CD4-positive, alpha-beta T cell treated with Interleukin-12 subunit alpha and Interleukin-12 subunit beta, for 1 hour (primary cell): ENCODE data around the gene UGGT1.
"Not testable (repeated sequence)": the region's sequence is repeated elsewhere in the genome, so short reads cannot be mapped to it uniquely, and the experiment has no call there.

Experiments
- DNase-seq: peaks from one replicate; pipeline ENCODE4 v3.0.0-alpha.2; 2020

The UGGT1 gene

DNA sequence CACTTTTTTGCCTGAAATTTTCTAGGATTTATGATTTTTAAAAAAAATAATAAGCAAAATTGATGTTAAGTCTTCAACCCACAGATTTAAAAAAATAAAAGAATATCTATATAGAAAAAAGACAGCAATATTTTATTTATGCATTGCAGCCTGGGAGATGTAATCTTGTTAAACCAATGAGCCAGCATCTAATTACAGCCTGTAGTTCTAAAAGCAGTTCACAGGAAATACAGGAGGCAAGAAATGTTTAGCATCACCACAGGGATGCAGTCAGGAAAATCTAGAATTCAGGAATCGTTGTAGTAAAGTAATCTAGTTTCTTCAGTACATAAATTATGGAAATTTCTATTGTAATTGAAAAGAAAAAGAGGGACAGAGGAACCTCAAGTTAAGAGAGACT is 17.2 kb downstream of the UGGT1 start:
- DNase-seq: no peak

DNA sequence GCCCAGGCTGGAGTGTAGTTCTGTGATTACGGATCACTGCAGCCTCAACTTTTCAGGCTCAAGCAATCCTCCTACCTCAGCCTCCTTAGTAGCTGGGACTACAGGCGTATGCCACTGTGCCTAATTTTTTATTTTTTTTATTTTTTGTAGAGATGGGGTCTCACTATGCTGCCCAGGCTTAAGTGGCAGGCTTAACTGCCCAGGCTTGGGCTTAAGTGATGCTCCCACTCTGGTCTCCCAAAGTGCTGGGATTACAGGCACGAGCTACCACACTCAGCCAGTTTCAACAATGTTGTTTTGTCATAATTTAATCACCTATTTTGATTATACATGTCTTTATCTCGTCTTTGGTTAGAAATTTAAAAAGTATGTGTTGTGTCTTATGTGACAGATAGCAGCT is 18.2 kb downstream of the UGGT1 start:
- no peak for DNase-seq

DNA sequence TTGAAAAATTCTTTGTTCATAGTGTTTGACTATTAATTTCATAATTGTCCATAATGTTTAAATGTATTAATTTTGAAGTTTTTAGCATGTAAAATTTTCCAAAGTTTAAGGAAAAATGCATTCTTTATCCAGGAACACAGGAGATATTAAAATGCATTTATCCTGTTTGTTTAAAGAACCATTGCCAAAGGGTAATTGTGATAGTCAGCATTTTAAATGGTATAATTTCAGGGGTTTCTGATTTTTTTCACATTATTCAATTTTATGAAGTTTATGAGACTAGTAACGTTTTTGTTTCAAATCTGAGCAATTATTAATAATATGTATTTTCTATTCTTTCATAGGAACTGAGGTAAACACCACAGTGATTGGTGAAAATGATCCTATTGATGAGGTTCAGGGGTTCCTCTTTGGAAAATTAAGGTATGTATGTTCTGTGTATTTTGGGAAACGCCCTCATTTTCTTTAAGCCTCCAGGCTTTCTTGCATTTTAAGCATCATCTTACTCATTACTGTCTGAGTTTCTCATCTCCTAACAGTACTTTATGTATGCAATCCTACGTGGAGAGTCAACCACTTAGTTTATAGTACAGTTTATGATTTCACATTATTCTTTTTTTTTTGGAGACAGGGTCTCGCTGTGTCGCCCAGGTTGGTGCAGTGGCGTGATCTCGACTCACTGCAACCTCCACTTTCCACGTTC is 25.1 kb downstream of the UGGT1 start:
- no peak for DNase-seq

DNA sequence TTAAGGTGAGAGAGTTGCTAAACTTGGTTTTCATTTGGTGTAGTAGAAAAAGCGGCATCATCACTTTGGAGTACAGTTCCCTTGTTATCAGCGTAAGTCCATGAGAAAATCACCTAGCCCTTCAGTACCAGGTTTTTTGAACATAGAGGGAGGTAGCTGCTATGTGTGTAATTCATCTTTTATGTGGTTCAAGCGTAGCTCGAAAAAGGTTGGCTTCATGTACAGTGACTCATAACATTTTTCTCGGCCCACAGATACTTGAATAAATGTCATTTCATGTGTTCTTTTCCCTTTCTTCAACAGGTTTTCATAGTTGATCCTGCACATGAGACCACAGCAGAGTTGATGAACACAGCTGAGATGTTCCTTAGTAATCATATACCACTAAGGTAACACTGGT is 43.6 kb downstream of the UGGT1 start:
- no peak for DNase-seq

GRCh38 chr2:128137094-128137616 is 46.2 kb downstream of the UGGT1 start:
- DNase-seq: no peak

DNA sequence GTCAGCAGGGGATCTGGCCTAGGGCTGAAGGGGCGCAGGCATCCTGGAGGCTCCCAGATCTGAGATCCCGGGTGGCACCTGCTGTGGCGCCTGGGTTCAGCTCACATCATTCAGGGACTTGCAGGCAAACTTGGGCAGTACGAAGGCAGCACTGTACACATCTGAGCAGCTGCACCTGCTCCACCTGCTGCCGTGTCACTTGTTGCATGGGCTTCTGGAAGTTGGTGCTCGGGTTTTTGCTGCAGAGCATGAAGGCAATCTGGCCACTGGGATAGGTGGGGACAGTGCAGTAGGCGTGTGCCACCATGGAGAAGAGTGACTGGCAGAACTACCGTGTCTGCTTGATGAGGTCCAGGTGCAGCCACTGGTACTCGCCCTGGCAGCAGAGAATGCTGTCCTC is 48.6 kb downstream of the UGGT1 start:
- DNase-seq: no peak

- DNase-seq: no peak
Observed at GRCh38 chr2:128145651-128146050, 54.7 kb downstream of the UGGT1 start.

- DNase-seq: no peak
Observed at GRCh38 chr2:128153786-128154185, 62.8 kb downstream of the UGGT1 start.

DNA sequence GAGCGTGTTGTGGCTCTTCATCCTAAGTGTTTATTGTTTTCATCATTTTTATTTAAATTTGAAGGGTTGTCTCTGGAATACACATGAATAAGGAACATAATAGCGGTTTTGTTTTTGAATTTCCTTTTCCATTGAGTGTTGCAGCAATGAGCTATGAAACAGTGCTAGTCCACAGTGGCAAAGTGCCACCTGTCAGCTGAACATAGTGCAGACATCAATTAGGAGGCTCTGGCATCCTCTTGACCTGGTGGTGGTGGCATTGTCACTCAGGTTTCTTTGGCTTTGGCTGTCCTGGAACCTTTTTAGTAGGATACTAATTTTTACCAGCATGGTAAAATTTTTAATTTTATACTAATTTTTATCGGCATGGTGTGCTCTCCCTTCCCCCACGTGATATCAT is 63.2 kb downstream of the UGGT1 start:
- DNase-seq: no peak

- no peak for DNase-seq
Observed at GRCh38 chr2:128155970-128156369, 65.0 kb downstream of the UGGT1 start.

DNA sequence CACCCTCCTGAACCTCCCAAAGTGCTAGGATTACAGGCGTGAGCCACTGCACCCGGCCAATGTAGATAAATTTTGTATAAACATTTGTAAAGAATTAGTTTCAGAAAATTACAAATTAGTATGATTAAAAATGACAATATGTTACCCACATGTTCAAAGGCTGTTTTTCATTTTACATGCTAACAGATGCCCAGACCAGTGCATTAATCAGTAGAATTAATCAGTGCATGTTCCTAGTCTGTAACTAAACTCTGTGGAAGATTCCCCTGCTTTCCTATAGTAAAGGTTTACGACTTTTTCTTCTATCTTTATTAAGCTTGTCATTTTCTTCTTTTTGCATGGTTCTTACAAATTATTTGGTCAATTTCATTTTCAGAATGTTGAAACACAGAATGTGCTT is 65.8 kb downstream of the UGGT1 start:
- no peak for DNase-seq

GRCh38 chr2:128157644-128158043 is 66.6 kb downstream of the UGGT1 start:
- no peak for DNase-seq

DNA sequence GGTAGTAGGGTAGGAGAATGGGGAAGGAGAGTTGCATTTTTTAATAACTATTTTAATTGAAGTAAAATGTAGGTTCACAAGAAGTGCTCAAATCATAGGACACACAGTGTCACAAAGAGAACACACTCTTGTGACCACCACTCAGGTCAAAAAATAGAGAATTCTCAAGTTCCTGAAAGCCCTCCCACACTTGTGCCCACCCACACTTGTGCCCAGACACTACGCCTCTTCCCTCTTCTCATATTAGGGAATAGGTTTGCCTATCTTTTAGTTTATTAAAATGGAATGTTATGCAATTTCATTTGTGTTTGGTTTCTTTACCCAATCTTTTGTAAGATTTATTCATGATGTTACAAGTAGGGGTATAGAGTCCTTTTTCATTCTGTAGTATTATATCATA is 67.2 kb downstream of the UGGT1 start:
- no peak for DNase-seq

GRCh38 chr2:128159437-128159836 is 68.4 kb downstream of the UGGT1 start:
- no peak for DNase-seq

DNA sequence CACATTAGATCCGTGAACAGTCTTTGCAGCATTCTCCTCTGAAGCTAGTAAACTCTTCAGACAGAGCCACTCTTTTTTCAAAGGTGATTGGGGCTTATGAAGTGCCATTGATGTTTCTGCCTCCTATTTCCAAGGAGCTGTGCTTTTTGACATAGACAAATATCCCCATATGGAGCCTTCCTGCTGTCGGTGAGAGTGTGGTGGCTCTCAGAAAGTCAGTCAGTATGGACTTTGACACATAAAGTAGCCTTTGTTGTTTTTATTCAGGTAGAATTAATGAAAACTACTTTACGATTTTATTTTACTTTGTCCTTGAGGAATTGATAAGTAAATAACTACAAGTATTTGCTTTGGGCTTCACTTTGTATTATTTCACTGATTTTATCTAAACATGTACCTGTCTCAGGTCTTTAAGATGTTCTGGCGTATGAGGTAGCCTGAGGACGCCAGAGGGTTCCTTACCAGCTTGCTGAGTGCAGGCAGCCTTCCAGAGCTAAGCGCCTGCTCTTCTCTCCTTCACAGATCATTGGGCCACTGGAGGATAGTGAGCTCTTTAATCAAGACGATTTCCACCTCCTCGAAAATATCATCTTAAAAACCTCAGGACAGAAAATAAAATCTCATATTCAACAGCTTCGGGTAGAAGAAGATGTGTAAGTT is 69.7 kb downstream of the UGGT1 start:
- DNase-seq: no peak

DNA sequence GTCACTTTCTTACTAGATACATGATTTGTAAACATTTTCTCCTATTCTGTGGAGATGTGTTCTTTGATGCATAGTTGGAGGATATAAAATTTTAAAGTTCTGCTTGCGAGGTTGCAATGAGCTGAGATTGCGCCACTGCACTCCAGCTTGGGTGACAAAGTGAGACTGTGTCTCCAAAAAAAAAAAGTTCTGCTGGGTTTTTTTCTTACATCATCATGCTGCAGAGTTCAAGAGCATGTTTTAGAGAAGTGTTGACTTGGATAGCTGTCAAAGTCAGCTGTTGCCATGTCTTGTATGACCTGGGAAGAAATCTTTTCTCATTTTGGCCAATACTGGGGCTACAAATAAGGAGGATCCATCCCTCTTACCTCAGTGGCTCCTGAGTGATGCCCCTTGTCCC is 71.3 kb downstream of the UGGT1 start:
- DNase-seq: no peak

DNA sequence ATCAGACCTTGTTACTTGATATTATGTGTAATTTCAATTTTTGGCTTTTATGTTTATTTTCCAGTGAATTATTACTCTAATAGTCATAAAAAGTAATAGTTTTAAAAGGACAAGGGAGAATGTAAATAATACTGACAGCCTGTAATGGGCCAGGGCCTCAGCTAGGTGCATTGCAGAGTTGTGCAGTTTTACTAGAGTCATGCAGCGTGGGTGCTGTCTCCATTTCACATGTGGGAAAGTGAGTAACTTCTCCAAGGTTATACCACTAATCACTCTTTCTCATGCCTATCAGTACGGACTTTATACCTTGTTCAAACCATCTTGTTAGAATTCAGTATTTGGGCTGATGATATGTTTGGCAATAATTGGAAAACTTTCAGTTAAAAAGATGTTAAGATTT is 73.3 kb downstream of the UGGT1 start:
- DNase-seq: no peak

GRCh38 chr2:128166746-128167353 is 75.8 kb downstream of the UGGT1 start:
- no peak for DNase-seq

- DNase-seq: no peak
Observed at GRCh38 chr2:128169094-128169493, 78.1 kb downstream of the UGGT1 start.

DNA sequence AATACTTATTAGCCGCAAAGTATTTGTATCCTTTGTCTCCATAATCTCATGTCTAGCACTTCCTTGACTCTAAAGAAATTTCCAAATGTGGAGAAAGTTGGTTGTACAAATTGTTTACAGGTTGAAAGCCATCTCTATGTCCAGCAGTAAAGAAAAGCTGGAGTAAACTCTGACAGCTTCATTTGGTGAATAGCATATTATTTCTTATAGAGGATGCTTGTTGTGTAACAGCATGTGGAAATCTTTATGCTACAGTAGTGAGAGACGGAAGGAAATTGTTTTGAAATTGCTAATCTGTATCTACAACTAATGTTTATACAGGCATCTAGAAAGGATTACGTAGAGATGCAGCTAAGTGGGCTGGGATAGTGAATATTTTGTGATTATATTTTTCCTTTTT is 78.5 kb downstream of the UGGT1 start:
- DNase-seq: no peak

GRCh38 chr2:128169933-128170709 is 79.1 kb downstream of the UGGT1 start:
- no peak for DNase-seq

DNA sequence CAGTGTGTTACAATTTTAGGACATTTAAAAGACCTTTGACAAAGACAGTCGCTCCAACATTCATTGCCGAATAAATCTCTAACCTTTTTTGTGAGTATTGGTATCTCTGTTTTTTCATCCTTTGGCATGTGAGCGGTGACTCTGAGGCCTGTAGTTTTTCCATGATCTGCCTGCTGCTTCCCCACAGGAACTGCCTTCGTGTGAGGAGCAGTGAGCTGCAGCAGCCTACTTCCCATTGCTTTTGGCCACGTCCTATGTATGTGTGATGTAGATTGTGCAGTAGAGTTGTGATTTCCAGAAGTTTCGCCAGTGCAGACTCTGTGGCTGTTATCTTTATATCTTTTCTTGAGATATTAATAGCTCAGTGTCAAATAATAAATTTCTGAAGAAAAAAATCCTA is 79.8 kb downstream of the UGGT1 start:
- DNase-seq: no peak

DNA sequence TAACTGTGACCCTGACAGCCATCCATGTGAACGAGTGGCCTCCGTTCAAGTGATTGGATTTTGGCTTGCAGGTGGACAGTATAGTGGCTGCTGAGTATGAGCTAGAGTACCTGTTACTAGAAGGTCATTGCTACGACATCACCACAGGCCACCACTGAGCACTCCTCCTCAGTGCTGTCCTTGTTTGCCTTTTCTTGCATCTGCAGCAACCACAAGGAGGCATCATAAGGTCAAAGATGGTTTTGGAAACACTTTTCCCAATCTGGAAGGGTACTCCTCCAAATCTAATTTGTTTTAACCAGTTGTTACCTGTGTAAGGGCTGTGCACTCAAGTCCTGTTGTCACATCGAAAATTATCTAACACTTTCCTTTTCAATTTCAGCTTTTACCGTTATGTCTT is 81.2 kb downstream of the UGGT1 start:
- DNase-seq: no peak

DNA sequence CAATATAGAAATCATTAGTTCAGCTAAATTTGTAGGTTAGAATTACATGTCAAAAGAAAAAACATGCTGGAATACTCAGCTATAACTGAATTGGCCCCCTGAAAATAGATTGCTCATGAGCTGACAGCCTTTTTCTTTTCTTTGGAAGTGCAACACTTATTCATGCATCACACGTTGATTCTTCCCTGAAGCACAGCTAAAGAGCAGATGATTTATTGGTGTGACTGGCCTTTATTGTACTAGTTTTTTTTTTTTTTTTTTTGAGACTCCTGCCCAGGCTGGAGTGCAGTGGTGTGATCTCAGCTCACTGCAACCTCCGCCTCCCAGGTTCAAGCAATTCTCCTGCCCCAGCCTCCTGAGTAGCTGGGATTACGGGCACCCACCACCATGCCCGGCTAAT is 83.1 kb downstream of the UGGT1 start:
- not testable (repeated sequence) for DNase-seq
